Parathyroid adenoma (tissue), 2 donors: Measurements from ENCODE around the gene CLDN1.

Experiments
- H2AFZ ChIP-seq: fragments of 300-600 bp; sonication (generic); one replicate; pipeline ENCODE4 v1.7.0; 2017; ENCODE audit warnings: antibody characterized with exemption, mild to moderate bottlenecking
- H3K27ac ChIP-seq: fragments of 300-600 bp; sonication (generic); one replicate; pipeline ENCODE4 v1.7.0; 2017
- H3K27me3 ChIP-seq: fragments of 300-600 bp; sonication (generic); one replicate; pipeline ENCODE4 v1.7.0; 2017; ENCODE audit warnings: low read length; ENCODE audit not compliant: control insufficient read depth, insufficient read depth
- H3K36me3 ChIP-seq: fragments of 300-600 bp; sonication (generic); one replicate; pipeline ENCODE4 v1.7.0; 2017; ENCODE audit warnings: low read length; ENCODE audit not compliant: control insufficient read depth, insufficient read depth
- H3K4me1 ChIP-seq: fragments of 300-600 bp; sonication (generic); one replicate; pipeline ENCODE4 v1.7.0; 2017; ENCODE audit warnings: control low read depth
- H3K4me2 ChIP-seq: fragments of 300-600 bp; sonication (generic); one replicate; pipeline ENCODE4 v1.7.0; 2017; ENCODE audit warnings: low read length
- H3K4me3 ChIP-seq: fragments of 300-600 bp; sonication (generic); one replicate; pipeline ENCODE4 v1.7.0; 2017; ENCODE audit warnings: low read depth, low read length
- H3K79me2 ChIP-seq: fragments of 300-600 bp; sonication (generic); one replicate; pipeline ENCODE4 v1.7.0; 2017; ENCODE audit warnings: control low read depth
- H3K9ac ChIP-seq: fragments of 300-600 bp; sonication (generic); one replicate; pipeline ENCODE4 v1.7.0; 2017; ENCODE audit warnings: mild to moderate bottlenecking
- H3K9me3 ChIP-seq: fragments of 300-600 bp; sonication (generic); one replicate; pipeline ENCODE4 v1.7.0; 2017; ENCODE audit warnings: low read length; ENCODE audit not compliant: control insufficient read depth
- CTCF ChIP-seq: fragments of 300-600 bp; sonication (generic); IDR thresholded peaks from one replicate; pipeline ENCODE4 v1.7.0; 2017; ENCODE audit warnings: antibody characterized with exemption, mild to moderate bottlenecking
- donor health status: primary hyperparathyroidism.

CLDN1 gene

GRCh38 chr3:190303884-190304283 is 18.4 kb downstream of the CLDN1 start:
- H3K79me2 ChIP-seq = no peaks in the 10 kb centered on the region
- H2AFZ ChIP-seq = no peak overlapping the region
- no peak overlapping the region for H3K9ac ChIP-seq
- H3K27me3 ChIP-seq = no peaks in the 10 kb centered on the region
- TF ChIP-seq CTCF = no peak
- no peak overlapping the region for H3K4me3 ChIP-seq
- no peak overlapping the region for H3K27ac ChIP-seq
- H3K4me1 ChIP-seq = no peaks in the 10 kb centered on the region
- H3K36me3 ChIP-seq = no peaks in the 10 kb centered on the region
- H3K9me3 ChIP-seq = no peaks in the 10 kb centered on the region
- no peak overlapping the region for H3K4me2 ChIP-seq

- Histone ChIP-seq H3K4me3 (no peak overlapping the region), H3K36me3 (no peaks in the 10 kb centered on the region), H2AFZ (no peak overlapping the region), H3K9ac (no peak overlapping the region), H3K4me2 (no peak overlapping the region), H3K27me3 (no peaks in the 10 kb centered on the region), H3K79me2 (no peaks in the 10 kb centered on the region), H3K27ac (no peak overlapping the region), H3K4me1 (no peaks in the 10 kb centered on the region), H3K9me3 (no peaks in the 10 kb centered on the region)
- no peak for TF ChIP-seq CTCF
Measured at GRCh38 chr3:190302212-190302867, 19.9 kb downstream of the CLDN1 start.

GRCh38 chr3:190301591-190301990 is 20.7 kb downstream of the CLDN1 start:
- Histone ChIP-seq H2AFZ (no peak overlapping the region), H3K36me3 (no peaks in the 10 kb centered on the region), H3K9ac (no peak overlapping the region), H3K9me3 (no peaks in the 10 kb centered on the region), H3K27me3 (no peaks in the 10 kb centered on the region), H3K4me1 (no peaks in the 10 kb centered on the region), H3K4me3 (no peak overlapping the region), H3K27ac (no peak overlapping the region), H3K4me2 (no peak overlapping the region), H3K79me2 (no peaks in the 10 kb centered on the region)
- no peak for TF ChIP-seq CTCF

GRCh38 chr3:190299969-190300368 is 22.3 kb downstream of the CLDN1 start:
- no peaks in the 10 kb centered on the region for H3K9me3 ChIP-seq
- H3K36me3 ChIP-seq = no peaks in the 10 kb centered on the region
- no peaks in the 10 kb centered on the region for H3K4me1 ChIP-seq
- H3K27ac ChIP-seq = no peak overlapping the region
- H3K27me3 ChIP-seq = no peaks in the 10 kb centered on the region
- H3K9ac ChIP-seq = no peak overlapping the region
- no peak for TF ChIP-seq CTCF
- no peak overlapping the region for H3K4me2 ChIP-seq
- no peak overlapping the region for H2AFZ ChIP-seq
- no peak overlapping the region for H3K4me3 ChIP-seq
- no peaks in the 10 kb centered on the region for H3K79me2 ChIP-seq

- Histone ChIP-seq H3K27ac (no peak overlapping the region), H3K4me2 (no peak overlapping the region), H3K9me3 (no peaks in the 10 kb centered on the region), H3K79me2 (no peaks in the 10 kb centered on the region), H3K4me3 (no peak overlapping the region), H3K4me1 (no peaks in the 10 kb centered on the region), H2AFZ (no peak overlapping the region), H3K27me3 (no peaks in the 10 kb centered on the region), H3K9ac (no peak overlapping the region), H3K36me3 (no peaks in the 10 kb centered on the region)
- no peak for TF ChIP-seq CTCF
Measured at GRCh38 chr3:190294030-190294429, 28.2 kb downstream of the CLDN1 start.
